ENCODE data around the gene CXCL14. TPM values are rescaled to one million over a fixed set of nuclear protein-coding genes. Genes with fewer than 3 reads are reported as not detected.

Gene CXCL14
- total RNA-seq, 4 donors from 2014 or later: 11.5 to 31.0 (median 21.7) TPM

- no peak for DNase-seq
- H3K4me1 ChIP-seq: no peaks in the 10 kb centered on the region
- 88% methylated on average over 6 of the region's 6 CpGs; no CpG with 5 or more reads in 1 of the 2 donors for WGBS, 2 donors (ENCODE audit: low coverage in 1 of 2)
- no peaks in the 10 kb centered on the region for H3K9me3 ChIP-seq
- intact Hi-C loops (cut with DNase I; ENCODE audit: low total_unique reads) (no loop called here), in situ Hi-C loops (cut with MboI; ENCODE audit: low pct_ligation_motif_present in 1 of 4, low pct_unique_long_range_greater_than_20kb in 1 of 4, low sequenced_read_pairs in 3 of 4) (no loop called here)
- H3K4me3 ChIP-seq: no peak overlapping the region
- H3K27ac ChIP-seq: no peak overlapping the region
- no peaks in the 10 kb centered on the region for H3K36me3 ChIP-seq
- peaks cover 14% of the 10 kb centered on the region for H3K27me3 ChIP-seq
- TF ChIP-seq EP300 (IDR thresholded peaks at IDR 0.05; ENCODE audit: low read depth) (no peak), CTCF (IDR thresholded peaks at IDR 0.05) (no peak), POLR2AphosphoS5 (IDR thresholded peaks at IDR 0.05) (no peak), POLR2A (IDR thresholded peaks at IDR 0.05) (no peak)
Observed at GRCh38 chr5:135584918-135585317, 6.1 kb upstream of the CXCL14 start.

- intact Hi-C loops (cut with DNase I; ENCODE audit: low total_unique reads): no loop called here
- peaks cover 20% of the 10 kb centered on the region for H3K27me3 ChIP-seq
- WGBS, 2 donors (ENCODE audit: low coverage in 1 of 2): 74 to 83% methylated on average over 2 of the region's 2 CpGs
Observed at GRCh38 chr5:135584276-135584675, 5.5 kb upstream of the CXCL14 start.

GRCh38 chr5:135582099-135582781, 3.4 kb upstream of the CXCL14 start:
- Histone ChIP-seq H3K4me3 (no peak overlapping the region), H3K9me3 (no peaks in the 10 kb centered on the region), H3K36me3 (no peaks in the 10 kb centered on the region), H3K27me3 (peaks cover 41% of the 10 kb centered on the region), H3K4me1 (no peaks in the 10 kb centered on the region), H3K27ac (no peak overlapping the region)
- in situ Hi-C loops (cut with MboI; ENCODE audit: low pct_ligation_motif_present in 1 of 4, low pct_unique_long_range_greater_than_20kb in 1 of 4, low sequenced_read_pairs in 3 of 4): no loop called here
- no peak for TF ChIP-seq EP300 (IDR thresholded peaks at IDR 0.05; ENCODE audit: low read depth)
- DNase-seq: no peak
- intact Hi-C loops (cut with DNase I; ENCODE audit: low total_unique reads): no loop called here
- WGBS, 2 donors (ENCODE audit: low coverage in 1 of 2): 60 to 72% methylated on average over 2 to 6 of the region's 6 CpGs

More at GRCh38 chr5:135584276-135584675, 5.5 kb upstream of the CXCL14 start:
- in situ Hi-C loops (cut with MboI; ENCODE audit: low pct_ligation_motif_present in 1 of 4, low pct_unique_long_range_greater_than_20kb in 1 of 4, low sequenced_read_pairs in 3 of 4): no loop called here
- Histone ChIP-seq H3K27ac (no peak overlapping the region), H3K9me3 (no peaks in the 10 kb centered on the region), H3K36me3 (no peaks in the 10 kb centered on the region), H3K4me1 (no peaks in the 10 kb centered on the region), H3K4me3 (no peak overlapping the region)
- DNase-seq: no peak
- no peak for TF ChIP-seq POLR2A (IDR thresholded peaks at IDR 0.05)
- TF ChIP-seq EP300 (IDR thresholded peaks at IDR 0.05; ENCODE audit: low read depth): no peak
- TF ChIP-seq CTCF (IDR thresholded peaks at IDR 0.05): no peak
- TF ChIP-seq POLR2AphosphoS5 (IDR thresholded peaks at IDR 0.05): no peak

- peak overlapping the region; percentile 51 to 67 (median 58) for H3K27ac ChIP-seq
- no peaks in the 10 kb centered on the region for H3K9me3 ChIP-seq
- 16% methylated on average over 21 of the region's 21 CpGs; no CpG with 5 or more reads in 1 of the 2 donors for WGBS, 2 donors (ENCODE audit: low coverage in 1 of 2)
- TF ChIP-seq POLR2A (IDR thresholded peaks at IDR 0.05) (no peak), EP300 (IDR thresholded peaks at IDR 0.05; ENCODE audit: low read depth) (no peak), CTCF (IDR thresholded peaks at IDR 0.05) (no peak), POLR2AphosphoS5 (IDR thresholded peaks at IDR 0.05) (no peak)
- intact Hi-C loops (cut with DNase I; ENCODE audit: low total_unique reads): no loop called here
- peak overlapping the region in 3 of 4 donors; percentile 12 to 46 (median 21) for H3K4me3 ChIP-seq
- H3K36me3 ChIP-seq: no peaks in the 10 kb centered on the region
- no peaks in the 10 kb centered on the region for H3K4me1 ChIP-seq
- in situ Hi-C loops (cut with MboI; ENCODE audit: low pct_ligation_motif_present in 1 of 4, low pct_unique_long_range_greater_than_20kb in 1 of 4, low sequenced_read_pairs in 3 of 4): no loop called here
- DNase-seq: no peak
- H3K27me3 ChIP-seq: peaks cover 51% of the 10 kb centered on the region
Observed at GRCh38 chr5:135578305-135578684, 496 bp downstream of the CXCL14 start.
